Ascending aorta (tissue), 2 donors: Measurements from ENCODE around the gene PDP2. TPM values are rescaled to one million over a fixed set of nuclear protein-coding genes. Genes with fewer than 3 reads are reported as not detected.
A peak's percentile ranks its signal among the peaks of the same experiment; 100 is the strongest.
"Not testable (repeated sequence)": the region's sequence is repeated elsewhere in the genome, so short reads cannot be mapped to it uniquely, and the experiment has no call there.

Experiments
- DNase-seq, 2 donors: peaks; one replicate each; pipeline ENCODE4 v3.0.0-alpha.2; 2019; ENCODE audit warnings: low spot score in 2 of 2
- H3K27ac ChIP-seq, 2 donors: fragments of 200-600 bp; sonication (generic); one replicate each; pipeline ENCODE4 v1.5.1; 2016 to 2017; ENCODE audit warnings: mild to moderate bottlenecking in 1 of 2
- H3K27me3 ChIP-seq: fragments of 200-600 bp; sonication (generic); one replicate; pipeline ENCODE4 v1.5.1; 2017
- H3K36me3 ChIP-seq, 2 donors: fragments of 200-600 bp; sonication (generic); one replicate each; pipeline ENCODE4 v1.5.1; 2016
- H3K4me1 ChIP-seq, 2 donors: fragments of 200-600 bp; sonication (generic); one replicate each; pipeline ENCODE4 v1.5.1; 2016 to 2017; ENCODE audit warnings: mild to moderate bottlenecking in 1 of 2
- H3K4me3 ChIP-seq, 2 donors: fragments of 200-600 bp; sonication (generic); one replicate each; pipeline ENCODE4 v1.5.1; 2016 to 2017; ENCODE audit warnings: mild to moderate bottlenecking in 1 of 2
- H3K9me3 ChIP-seq, 2 donors: fragments of 200-600 bp; sonication (generic); one replicate each; pipeline ENCODE4 v1.5.1; 2016
- intact Hi-C: fragments of 100-400 bp; cut with DNase I; formaldehyde crosslinking; loops from one replicate; pipeline ENCODE4 v1.15.1; 2023
- total RNA-seq: library from RNA; depleted of rRNA; stranded (reverse); fragments of >200 nt; gene quantifications from one replicate; pipeline ENCODE4 v1.1.0, GENCODE V29; 2016
- TF ChIP-seq, protein P1 (sequence below), 3 experiments: fragments of 200-600 bp in 2 of 3; fragments of 450-650 bp in 1 of 3; sonication (generic) in 2 of 3; IDR thresholded peaks; one replicate each; pipeline ENCODE4 v1.5.1; 2016 to 2019; ENCODE audit warnings: antibody characterized with exemption in 3 of 3, mild to moderate bottlenecking in 1 of 3, moderate library complexity in 1 of 3

The PDP2 gene
- total RNA-seq, 1 donor from 2014 or later = 2.8 TPM

DNA sequence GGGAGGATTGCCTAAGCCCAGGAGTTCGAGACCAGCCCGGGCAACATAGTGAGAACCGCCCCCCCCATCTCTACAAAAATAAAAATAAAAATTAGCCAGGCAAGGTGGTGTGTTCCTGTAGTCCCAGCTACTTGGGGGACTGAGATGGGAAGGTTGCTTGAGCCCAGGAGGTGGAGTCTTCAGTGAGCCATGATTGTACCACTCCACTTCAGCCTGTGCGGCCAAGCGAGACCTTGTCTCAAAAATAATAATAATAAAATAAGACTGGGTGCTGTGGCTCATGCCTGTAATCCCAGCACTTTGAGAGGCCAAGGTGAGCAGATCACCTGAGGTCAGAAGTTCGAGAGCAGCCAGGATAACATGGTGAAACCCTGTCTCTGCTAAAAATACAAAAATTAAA, 11.5 kb downstream of the PDP2 start:
- H3K4me1 ChIP-seq = peaks cover 0 to 15% of the 10 kb centered on the region in 2 donors
- TF ChIP-seq, protein P1, sequence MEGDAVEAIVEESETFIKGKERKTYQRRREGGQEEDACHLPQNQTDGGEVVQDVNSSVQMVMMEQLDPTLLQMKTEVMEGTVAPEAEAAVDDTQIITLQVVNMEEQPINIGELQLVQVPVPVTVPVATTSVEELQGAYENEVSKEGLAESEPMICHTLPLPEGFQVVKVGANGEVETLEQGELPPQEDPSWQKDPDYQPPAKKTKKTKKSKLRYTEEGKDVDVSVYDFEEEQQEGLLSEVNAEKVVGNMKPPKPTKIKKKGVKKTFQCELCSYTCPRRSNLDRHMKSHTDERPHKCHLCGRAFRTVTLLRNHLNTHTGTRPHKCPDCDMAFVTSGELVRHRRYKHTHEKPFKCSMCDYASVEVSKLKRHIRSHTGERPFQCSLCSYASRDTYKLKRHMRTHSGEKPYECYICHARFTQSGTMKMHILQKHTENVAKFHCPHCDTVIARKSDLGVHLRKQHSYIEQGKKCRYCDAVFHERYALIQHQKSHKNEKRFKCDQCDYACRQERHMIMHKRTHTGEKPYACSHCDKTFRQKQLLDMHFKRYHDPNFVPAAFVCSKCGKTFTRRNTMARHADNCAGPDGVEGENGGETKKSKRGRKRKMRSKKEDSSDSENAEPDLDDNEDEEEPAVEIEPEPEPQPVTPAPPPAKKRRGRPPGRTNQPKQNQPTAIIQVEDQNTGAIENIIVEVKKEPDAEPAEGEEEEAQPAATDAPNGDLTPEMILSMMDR (IDR thresholded peaks at IDR 0.05) = no peak
- intact Hi-C loops = no loop called here
- H3K27ac ChIP-seq = no peak overlapping the region
- H3K36me3 ChIP-seq = no peaks in the 10 kb centered on the region
- H3K9me3 ChIP-seq = no peaks in the 10 kb centered on the region
- H3K27me3 ChIP-seq = no peaks in the 10 kb centered on the region
- no peak overlapping the region for H3K4me3 ChIP-seq
- DNase-seq = no peak

DNA sequence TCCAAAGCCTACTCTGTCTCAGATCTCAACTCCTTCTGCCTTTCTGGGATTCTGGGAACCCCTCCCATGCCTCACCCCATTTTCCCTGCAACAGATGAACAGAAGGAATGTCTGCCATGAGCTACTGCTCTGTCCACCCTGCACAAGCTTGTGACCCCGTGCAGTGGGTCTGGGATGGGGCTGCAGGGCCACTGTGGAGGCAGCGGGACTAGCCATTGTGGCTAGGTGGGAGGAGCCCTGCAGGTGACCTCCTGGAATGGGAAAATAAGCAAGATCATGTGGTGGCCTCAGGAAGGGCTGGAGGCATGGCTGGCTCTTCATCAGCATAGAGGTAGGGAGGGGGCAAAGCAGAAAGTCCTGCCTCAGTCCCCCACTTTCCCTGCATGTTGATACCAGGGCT, 13.7 kb downstream of the PDP2 start:
- Histone ChIP-seq H3K4me3 (no peak overlapping the region), H3K27me3 (no peaks in the 10 kb centered on the region), H3K27ac (no peak overlapping the region), H3K9me3 (no peaks in the 10 kb centered on the region), H3K36me3 (no peaks in the 10 kb centered on the region), H3K4me1 (peaks cover 5 to 28% of the 10 kb centered on the region in 2 donors)
- TF ChIP-seq, protein P1 (IDR thresholded peaks at IDR 0.05) = no peak
- intact Hi-C loops = loop anchor here (2.0 kb wide), 2 partner anchors 53 to 261 kb away; no protein-coding TSS in a partner anchor
- DNase-seq = no peak

DNA sequence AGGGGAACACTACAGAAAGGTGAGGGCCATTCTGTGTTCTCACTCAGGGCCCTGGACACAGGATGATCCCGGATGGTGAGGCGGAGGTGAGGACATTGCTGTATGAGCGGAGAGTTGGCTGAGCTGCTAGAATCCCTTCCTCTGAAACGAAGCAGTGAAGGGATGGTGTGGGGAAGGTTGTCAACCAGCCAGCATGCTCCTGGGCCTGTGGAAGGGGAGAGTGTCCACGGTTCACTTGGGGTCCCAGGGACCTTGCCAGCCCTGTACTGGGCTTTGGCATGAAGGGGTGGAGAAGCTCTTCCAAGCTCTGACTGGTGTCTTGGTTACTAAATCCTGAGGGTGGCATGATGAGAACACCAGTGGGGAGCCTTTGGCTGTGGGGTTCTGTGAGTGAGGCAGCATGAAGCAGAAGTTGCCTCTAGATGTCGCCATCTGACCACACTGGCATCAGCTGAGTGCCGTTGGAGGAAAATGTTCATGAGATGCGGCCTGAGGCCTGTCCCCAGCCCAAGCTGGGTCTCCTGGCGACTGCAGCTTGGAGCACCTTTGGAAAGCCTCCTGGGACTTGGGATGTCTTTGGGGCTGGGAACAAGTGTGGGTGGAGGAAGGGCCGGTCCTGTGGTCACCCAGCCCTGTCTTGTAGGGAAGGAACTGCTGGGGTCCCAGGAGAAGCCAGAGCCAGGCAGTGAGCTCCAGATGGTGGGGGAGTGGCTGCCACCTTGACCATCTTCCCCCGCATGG, 14.8 kb downstream of the PDP2 start:
- TF ChIP-seq, protein P1 (IDR thresholded peaks at IDR 0.05) = peak; percentile 86 to 93 (median 88)
- Histone ChIP-seq H3K27ac (peak overlapping the region; percentile 40 to 54), H3K4me3 (no peak overlapping the region), H3K9me3 (no peaks in the 10 kb centered on the region), H3K36me3 (no peaks in the 10 kb centered on the region), H3K4me1 (peaks cover 16 to 39% of the 10 kb centered on the region in 2 donors), H3K27me3 (no peaks in the 10 kb centered on the region)
- intact Hi-C loops = loop anchor here (1.0 to 2.0 kb wide), 3 partner anchors 28 to 260 kb away; no protein-coding TSS in a partner anchor
- DNase-seq = peak in 1 of 2 donors; percentile 85

DNA sequence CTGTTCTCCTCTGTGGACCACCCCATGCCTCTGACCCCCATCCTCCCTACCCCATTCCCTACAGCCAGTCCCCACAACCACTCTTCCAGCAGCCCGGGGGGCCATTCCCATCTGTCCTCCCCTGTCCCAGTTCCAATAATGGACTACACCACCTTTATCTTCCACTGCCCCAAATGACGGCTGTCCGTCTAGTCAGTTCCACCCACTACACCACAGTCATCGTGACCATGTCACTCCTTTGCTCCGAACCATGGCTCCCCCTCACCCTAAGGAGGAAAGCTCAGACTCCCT, 15.3 kb downstream of the PDP2 start:
- Histone ChIP-seq H3K27me3 (no peaks in the 10 kb centered on the region), H3K9me3 (no peaks in the 10 kb centered on the region), H3K4me3 (no peak overlapping the region), H3K27ac (peak overlapping the region; percentile 40 to 54), H3K36me3 (no peaks in the 10 kb centered on the region), H3K4me1 (peaks cover 19 to 44% of the 10 kb centered on the region in 2 donors)
- TF ChIP-seq, protein P1 (IDR thresholded peaks at IDR 0.05) = no peak
- intact Hi-C loops = loop anchor here (1.0 to 2.0 kb wide), 3 partner anchors 28 to 259 kb away; no protein-coding TSS in a partner anchor
- DNase-seq = no peak

DNA sequence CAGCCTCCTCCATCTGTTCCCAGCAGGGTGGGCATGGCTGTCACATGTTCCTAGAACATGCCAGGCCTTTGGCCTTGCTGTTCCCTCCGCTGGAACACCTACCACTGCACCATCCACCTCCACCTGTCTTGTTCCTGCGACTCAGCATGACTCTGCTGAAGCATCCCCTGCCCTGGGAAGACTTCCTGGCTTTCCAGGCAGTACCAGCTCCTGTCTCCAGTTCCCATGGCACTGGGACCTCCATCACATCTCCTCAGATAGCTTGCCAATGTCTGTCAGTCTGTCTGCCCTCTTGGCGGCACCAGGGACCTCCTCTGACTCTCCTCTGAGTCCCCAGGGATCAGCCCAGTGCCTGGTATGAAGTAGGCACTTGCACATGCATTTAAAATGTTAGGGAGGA, 15.7 kb downstream of the PDP2 start:
- peak overlapping the region; percentile 40 to 54 for H3K27ac ChIP-seq
- intact Hi-C loops = loop anchor here (1.0 to 2.0 kb wide), 3 partner anchors 27 to 259 kb away; no protein-coding TSS in a partner anchor
- TF ChIP-seq, protein P1 (IDR thresholded peaks at IDR 0.05) = no peak
- peaks cover 19 to 48% of the 10 kb centered on the region in 2 donors for H3K4me1 ChIP-seq
- H3K9me3 ChIP-seq = no peaks in the 10 kb centered on the region
- H3K4me3 ChIP-seq = no peak overlapping the region
- no peaks in the 10 kb centered on the region for H3K27me3 ChIP-seq
- no peak for DNase-seq
- H3K36me3 ChIP-seq = no peaks in the 10 kb centered on the region

DNA sequence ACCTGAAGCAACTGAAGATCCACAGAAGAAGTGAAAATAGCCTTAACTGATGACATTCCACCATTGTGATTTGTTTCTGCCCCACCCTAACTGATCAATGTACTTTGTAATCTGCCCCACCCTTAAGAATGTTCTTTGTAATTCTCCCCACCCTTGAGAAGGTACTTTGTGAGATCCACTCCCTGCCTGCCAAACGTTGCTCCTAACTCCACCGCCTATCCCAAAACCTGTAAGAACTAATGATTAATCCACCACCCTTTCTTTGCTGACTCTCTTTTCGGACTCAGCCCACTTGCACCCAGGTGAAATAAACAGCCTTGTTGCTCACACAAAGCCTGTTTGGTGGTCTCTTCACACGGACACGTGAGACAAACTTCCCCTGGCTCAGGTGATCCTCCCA, 16.4 kb downstream of the PDP2 start:
- H3K27ac ChIP-seq = peak overlapping the region; percentile 40 to 54
- intact Hi-C loops, H3K36me3 ChIP-seq: not testable (repeated sequence)

More for the DNA sequence above, 16.4 kb downstream of the PDP2 start:
- not testable (repeated sequence) for H3K4me3 ChIP-seq, H3K9me3 ChIP-seq, DNase-seq, H3K27me3 ChIP-seq
- H3K4me1 ChIP-seq = peaks cover 20 to 54% of the 10 kb centered on the region in 2 donors
